SK-N-SH (cell line): Measurements from ENCODE around the gene PLEKHF1. TPM values are rescaled to one million over a fixed set of nuclear protein-coding genes. Genes with fewer than 3 reads are reported as not detected.

Source experiments
- CTCF ChIA-PET: fragments of 300-600, 350-600 bp; formaldehyde crosslinking; extraction: SDS; loops from one replicate; lab custom pipeline; 2021; lab: Yijun Ruan, JAX
- POLR2A ChIA-PET: fragments of 350-600 bp; sonication (Branson Sonifier 250); formaldehyde crosslinking; extraction: SDS; loops from one replicate; lab custom pipeline; 2020; ENCODE audit warnings: antibody characterized with exemption, inconsistent platforms; lab: Yijun Ruan, JAX
- DNase-seq: peaks from one replicate; pipeline ENCODE4 v3.0.0; 2012
- H2AFZ ChIP-seq: fragments of 200-600 bp; sonication (generic); 2 replicates; pipeline ENCODE4 v1.8.1; 2016; ENCODE audit warnings: antibody characterized with exemption, mild to moderate bottlenecking, low read depth
- H3F3A ChIP-seq: fragments of 200-600 bp; sonication (generic); replicated peaks from 2 replicates; pipeline ENCODE3; 2016; ENCODE audit warnings: antibody characterized with exemption, mild to moderate bottlenecking; ENCODE audit not compliant: insufficient read depth
- H3K27ac ChIP-seq, 2 experiments: fragments of 200-500 bp in 1 of 2; fragments of 200-600 bp in 1 of 2; sonication (Bioruptor generic) in 1 of 2; sonication (generic), shearing (Covaris generic) in 1 of 2; 2 replicates each; pipeline versions ENCODE4 v1.5.1 to v1.6.1; 2014 to 2016; ENCODE audit warnings: low read depth in 2 of 2, inconsistent platforms in 1 of 2, low read length in 1 of 2, mild to moderate bottlenecking in 1 of 2, mixed read lengths in 1 of 2
- H3K27me3 ChIP-seq: fragments of 200-600 bp; sonication (generic), shearing (Covaris generic); 2 replicates; pipeline ENCODE4 v1.6.1; 2016; ENCODE audit warnings: mixed run types; ENCODE audit not compliant: insufficient read depth
- H3K36me3 ChIP-seq, 2 experiments: fragments of 200-500 bp in 1 of 2; fragments of 200-600 bp in 1 of 2; sonication (Bioruptor generic) in 1 of 2; sonication (generic) in 1 of 2; replicated peaks in 1 of 2; 2 replicates each; pipeline versions ENCODE3 to v1.5.1; 2014 to 2016; ENCODE audit warnings: low read length in 1 of 2, mild to moderate bottlenecking in 1 of 2; ENCODE audit not compliant: insufficient read depth in 2 of 2, control insufficient read depth in 1 of 2
- H3K4me1 ChIP-seq, 2 experiments: fragments of 200-500 bp in 1 of 2; fragments of 200-600 bp in 1 of 2; sonication (Bioruptor generic) in 1 of 2; sonication (generic), shearing (Covaris generic) in 1 of 2; 2 replicates each; pipeline versions ENCODE4 v1.5.1 to v1.6.1; 2014 to 2016; ENCODE audit warnings: low read depth in 1 of 2, low read length in 1 of 2, mixed run types in 1 of 2; ENCODE audit not compliant: insufficient read depth in 2 of 2, control insufficient read depth in 1 of 2
- H3K4me2 ChIP-seq: fragments of 200-600 bp; sonication (generic), shearing (Covaris generic); 2 replicates; pipeline ENCODE4 v1.6.1; 2017; ENCODE audit warnings: mixed run types
- H3K4me3 ChIP-seq, 2 experiments: fragments of 200-500 bp in 1 of 2; fragments of 200-600 bp in 1 of 2; sonication (Bioruptor generic) in 1 of 2; sonication (generic), shearing (Covaris generic) in 1 of 2; 2 replicates each; pipeline versions ENCODE4 v1.5.1 to v1.8.1; 2014 to 2016; ENCODE audit warnings: low read depth in 2 of 2, inconsistent platforms in 1 of 2, low read length in 1 of 2, mild to moderate bottlenecking in 1 of 2, mixed read lengths in 1 of 2, moderate library complexity in 1 of 2
- H3K79me2 ChIP-seq: fragments of 200-600 bp; sonication (generic); 2 replicates; pipeline ENCODE4 v1.8.1; 2017; ENCODE audit warnings: mild to moderate bottlenecking; ENCODE audit not compliant: insufficient read depth
- H3K9ac ChIP-seq: fragments of 200-600 bp; sonication (generic); 2 replicates; pipeline ENCODE4 v1.6.1; 2017; ENCODE audit warnings: mixed run types
- H3K9me2 ChIP-seq: fragments of 200-600 bp; sonication (generic); 2 replicates; pipeline ENCODE4 v1.6.1; 2017; ENCODE audit warnings: mixed run types
- H3K9me3 ChIP-seq: fragments of 200-600 bp; sonication (generic); 2 replicates; pipeline ENCODE4 v1.6.1; 2017; ENCODE audit warnings: mixed run types, mild to moderate bottlenecking, moderate library complexity
- H4K20me1 ChIP-seq: fragments of 200-600 bp; sonication (generic); 2 replicates; pipeline ENCODE4 v1.6.1; 2017; ENCODE audit warnings: mild to moderate bottlenecking, mixed run types; ENCODE audit not compliant: insufficient read depth
- CTCF ChIP-seq: fragments of 200-600 bp; sonication (generic); IDR thresholded peaks from 2 replicates; pipeline ENCODE4 v1.6.1; 2017; ENCODE audit warnings: antibody characterized with exemption, mild to moderate bottlenecking, moderate library complexity
- JUND ChIP-seq: IDR thresholded peaks from 2 replicates; pipeline ENCODE4 v1.4.0; 2012
- MEF2A ChIP-seq: IDR thresholded peaks from 2 replicates; pipeline ENCODE4 v1.4.0; 2012; ENCODE audit warnings: low read depth, borderline replicate concordance
- NRF1 ChIP-seq: IDR thresholded peaks from 2 replicates; pipeline ENCODE4 v1.6.1; 2012; ENCODE audit warnings: low read depth, mild to moderate bottlenecking, low read length
- POLR2AphosphoS5 ChIP-seq: IDR thresholded peaks from 2 replicates; pipeline ENCODE4 v1.6.1; 2012; ENCODE audit warnings: low read depth, low read length
- RAD21 ChIP-seq: IDR thresholded peaks from 2 replicates; pipeline ENCODE4 v1.6.1; 2012; ENCODE audit warnings: mild to moderate bottlenecking, low read length
- RXRA ChIP-seq: IDR thresholded peaks from 2 replicates; pipeline ENCODE4 v1.4.0; 2012; ENCODE audit warnings: low read depth, mild to moderate bottlenecking, borderline replicate concordance
- TCF12 ChIP-seq: IDR thresholded peaks from 2 replicates; pipeline ENCODE4 v1.4.0; 2012
- USF1 ChIP-seq: IDR thresholded peaks from 2 replicates; pipeline ENCODE4 v1.4.0; 2012; ENCODE audit warnings: low read depth, borderline replicate concordance
- WGBS: methylation state at CpG from one replicate; pipeline ENCODE4 v1.1.6; 2017; ENCODE audit warnings: low lambda C conversion rate; 5-methylcytosine and 5-hydroxymethylcytosine counted together
- polyA plus RNA-seq, 3 experiments: library from polyadenylated mRNA; depleted of rRNA; stranded (reverse); fragments of >200 nt; gene quantifications; 2 replicates each; pipeline ENCODE4 v1.2.3, GENCODE V29; 2012
- TF ChIP-seq, protein P1 (sequence below): IDR thresholded peaks from 2 replicates; pipeline ENCODE4 v1.4.0; 2012; ENCODE audit warnings: low read depth
- TF ChIP-seq, protein P2 (sequence below): IDR thresholded peaks from 2 replicates; pipeline ENCODE4 v1.4.0; 2012; ENCODE audit warnings: low read depth, borderline replicate concordance
- TF ChIP-seq, protein P3 (sequence below): IDR thresholded peaks from 2 replicates; pipeline ENCODE4 v1.6.1; 2012; ENCODE audit warnings: mild to moderate bottlenecking, low read depth, low read length, moderate library complexity

PLEKHF1 gene
- polyA plus RNA-seq, 1 of the 3 experiments (the other 2 are of a cell fraction): 3.9 TPM

DNA sequence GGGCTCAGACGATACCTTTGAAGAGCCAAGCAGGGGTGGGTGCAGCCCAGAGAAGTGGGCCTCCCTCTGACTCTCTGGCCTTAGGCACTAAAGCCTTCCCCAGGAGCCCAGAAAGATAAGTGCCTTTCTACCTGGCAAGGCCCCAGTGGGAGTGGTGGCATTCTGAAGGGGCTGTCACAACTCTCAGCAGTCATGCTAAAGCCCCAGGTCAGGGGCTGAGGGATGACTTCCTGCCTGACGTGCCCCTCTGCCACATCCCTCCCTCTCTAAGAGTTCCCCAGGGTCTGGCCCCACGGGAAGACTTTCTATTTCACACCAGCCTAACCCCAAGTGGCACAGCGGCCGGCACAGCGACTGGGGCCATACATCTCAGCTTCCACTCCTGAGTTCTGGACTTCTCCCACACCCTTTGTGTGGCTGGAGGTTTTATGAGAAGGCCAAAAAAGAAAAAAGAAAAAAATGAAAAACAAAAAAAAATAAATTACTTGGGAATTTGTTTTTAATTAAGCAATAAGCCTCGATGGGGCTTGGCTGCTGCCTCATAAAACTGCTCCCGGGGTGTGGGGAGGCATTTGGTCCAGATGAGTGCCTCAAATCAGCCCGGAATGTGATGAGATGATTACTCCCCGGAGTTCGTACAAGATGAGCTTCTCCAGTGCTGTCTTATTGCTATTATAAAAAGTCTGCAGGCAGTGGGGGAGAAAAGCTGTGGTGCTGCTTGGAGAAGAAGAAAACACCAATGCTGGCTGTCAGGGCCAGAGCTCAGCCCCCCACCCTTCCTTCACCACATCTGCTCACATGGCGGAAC, 28.5 kb upstream of the PLEKHF1 start:
- Histone ChIP-seq H3K4me2 (no peak overlapping the region), H3K4me3 (no peak overlapping the region), H3K27ac (no peak overlapping the region), H3K27me3 (no peaks in the 10 kb centered on the region; the same call in 1 of the 2 replicates), H3K4me1 (no peaks in the 10 kb centered on the region), H2AFZ (no peak overlapping the region), H3K36me3 (no peaks in the 10 kb centered on the region), H4K20me1 (no peaks in the 10 kb centered on the region), H3F3A (no peaks in the 10 kb centered on the region), H3K9me2 (no peaks in the 10 kb centered on the region), H3K79me2 (no peaks in the 10 kb centered on the region), H3K9me3 (no peaks in the 10 kb centered on the region), H3K9ac (no peak overlapping the region)
- 52% methylated on average over 12 of the region's 12 CpGs for WGBS
- DNase-seq: no peak
- TF ChIP-seq, protein P1, sequence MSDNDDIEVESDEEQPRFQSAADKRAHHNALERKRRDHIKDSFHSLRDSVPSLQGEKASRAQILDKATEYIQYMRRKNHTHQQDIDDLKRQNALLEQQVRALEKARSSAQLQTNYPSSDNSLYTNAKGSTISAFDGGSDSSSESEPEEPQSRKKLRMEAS: no peak
- TF ChIP-seq RXRA: no peak
- no peak for TF ChIP-seq CTCF
- TF ChIP-seq TCF12: no peak
- TF ChIP-seq MEF2A: no peak
- TF ChIP-seq, protein P2, sequence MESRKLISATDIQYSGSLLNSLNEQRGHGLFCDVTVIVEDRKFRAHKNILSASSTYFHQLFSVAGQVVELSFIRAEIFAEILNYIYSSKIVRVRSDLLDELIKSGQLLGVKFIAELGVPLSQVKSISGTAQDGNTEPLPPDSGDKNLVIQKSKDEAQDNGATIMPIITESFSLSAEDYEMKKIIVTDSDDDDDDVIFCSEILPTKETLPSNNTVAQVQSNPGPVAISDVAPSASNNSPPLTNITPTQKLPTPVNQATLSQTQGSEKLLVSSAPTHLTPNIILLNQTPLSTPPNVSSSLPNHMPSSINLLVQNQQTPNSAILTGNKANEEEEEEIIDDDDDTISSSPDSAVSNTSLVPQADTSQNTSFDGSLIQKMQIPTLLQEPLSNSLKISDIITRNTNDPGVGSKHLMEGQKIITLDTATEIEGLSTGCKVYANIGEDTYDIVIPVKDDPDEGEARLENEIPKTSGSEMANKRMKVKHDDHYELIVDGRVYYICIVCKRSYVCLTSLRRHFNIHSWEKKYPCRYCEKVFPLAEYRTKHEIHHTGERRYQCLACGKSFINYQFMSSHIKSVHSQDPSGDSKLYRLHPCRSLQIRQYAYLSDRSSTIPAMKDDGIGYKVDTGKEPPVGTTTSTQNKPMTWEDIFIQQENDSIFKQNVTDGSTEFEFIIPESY: no peak
- no peak for TF ChIP-seq POLR2AphosphoS5
- TF ChIP-seq, protein P3, sequence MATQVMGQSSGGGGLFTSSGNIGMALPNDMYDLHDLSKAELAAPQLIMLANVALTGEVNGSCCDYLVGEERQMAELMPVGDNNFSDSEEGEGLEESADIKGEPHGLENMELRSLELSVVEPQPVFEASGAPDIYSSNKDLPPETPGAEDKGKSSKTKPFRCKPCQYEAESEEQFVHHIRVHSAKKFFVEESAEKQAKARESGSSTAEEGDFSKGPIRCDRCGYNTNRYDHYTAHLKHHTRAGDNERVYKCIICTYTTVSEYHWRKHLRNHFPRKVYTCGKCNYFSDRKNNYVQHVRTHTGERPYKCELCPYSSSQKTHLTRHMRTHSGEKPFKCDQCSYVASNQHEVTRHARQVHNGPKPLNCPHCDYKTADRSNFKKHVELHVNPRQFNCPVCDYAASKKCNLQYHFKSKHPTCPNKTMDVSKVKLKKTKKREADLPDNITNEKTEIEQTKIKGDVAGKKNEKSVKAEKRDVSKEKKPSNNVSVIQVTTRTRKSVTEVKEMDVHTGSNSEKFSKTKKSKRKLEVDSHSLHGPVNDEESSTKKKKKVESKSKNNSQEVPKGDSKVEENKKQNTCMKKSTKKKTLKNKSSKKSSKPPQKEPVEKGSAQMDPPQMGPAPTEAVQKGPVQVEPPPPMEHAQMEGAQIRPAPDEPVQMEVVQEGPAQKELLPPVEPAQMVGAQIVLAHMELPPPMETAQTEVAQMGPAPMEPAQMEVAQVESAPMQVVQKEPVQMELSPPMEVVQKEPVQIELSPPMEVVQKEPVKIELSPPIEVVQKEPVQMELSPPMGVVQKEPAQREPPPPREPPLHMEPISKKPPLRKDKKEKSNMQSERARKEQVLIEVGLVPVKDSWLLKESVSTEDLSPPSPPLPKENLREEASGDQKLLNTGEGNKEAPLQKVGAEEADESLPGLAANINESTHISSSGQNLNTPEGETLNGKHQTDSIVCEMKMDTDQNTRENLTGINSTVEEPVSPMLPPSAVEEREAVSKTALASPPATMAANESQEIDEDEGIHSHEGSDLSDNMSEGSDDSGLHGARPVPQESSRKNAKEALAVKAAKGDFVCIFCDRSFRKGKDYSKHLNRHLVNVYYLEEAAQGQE: no peak
- no peak for TF ChIP-seq NRF1
- TF ChIP-seq RAD21: no peak
- no peak for TF ChIP-seq USF1
- TF ChIP-seq JUND: no peak
- CTCF ChIA-PET: interaction anchor here (2.0 to 2.6 kb wide), 2 partner anchors 58 to 80 kb away, joined by 8 to 9 read pairs; no protein-coding TSS in a partner anchor
- POLR2A ChIA-PET: no interaction called here
